ENCODE results near the gene FOXD2. TPM values are rescaled to one million over a fixed set of nuclear protein-coding genes. Genes with fewer than 3 reads are reported as not detected.

The FOXD2 gene
- total RNA-seq, 1 donor from 2014 or later = 0.07 TPM

- no peaks in the 10 kb centered on the region for H4K20me1 ChIP-seq (ENCODE audit: insufficient read depth, low read length)
- no peak overlapping the region for H3K27ac Mint-ChIP-seq (ENCODE audit: unreplicated experiment)
- no peak overlapping the region for H3K4me2 ChIP-seq (ENCODE audit: low read length)
- no peaks in the 10 kb centered on the region for H3K27me3 ChIP-seq (ENCODE audit: insufficient read depth, low read length)
- H3K4me3 ChIP-seq (ENCODE audit: insufficient read depth, low read depth, low read length) = no peak overlapping the region
- no peaks in the 10 kb centered on the region for H3K4me1 ChIP-seq (ENCODE audit: insufficient read depth, low read length)
- no peak overlapping the region for H3K4me3 Mint-ChIP-seq (ENCODE audit: unreplicated experiment)
- peaks cover 58% of the 10 kb centered on the region for H3K27me3 Mint-ChIP-seq (ENCODE audit: low read depth, unreplicated experiment)
- H3K36me3 Mint-ChIP-seq (ENCODE audit: low read depth, unreplicated experiment) = no peaks in the 10 kb centered on the region
- no peak overlapping the region for H2AFZ ChIP-seq (ENCODE audit: low read depth, low read length)
- no peak for FAIRE-seq
- TF ChIP-seq EZH2 (IDR thresholded peaks at IDR 0.05; ENCODE audit: insufficient read depth, low read length) (no peak), CTCF (IDR thresholded peaks at IDR 0.05; ENCODE audit: insufficient read depth, low read depth, low read length) (no peak)
- DNase-seq (ENCODE audit: low read depth) = no peak
- no peaks in the 10 kb centered on the region for H3K79me2 ChIP-seq (ENCODE audit: insufficient read depth, low read length)
- no peaks in the 10 kb centered on the region for H3K36me3 ChIP-seq (ENCODE audit: insufficient read depth, low read length)
- H3K9me3 Mint-ChIP-seq (ENCODE audit: unreplicated experiment) = peaks cover 2% of the 10 kb centered on the region
- H3K9ac ChIP-seq (ENCODE audit: low read length) = no peak overlapping the region
- peaks cover 1% of the 10 kb centered on the region for H3K4me1 Mint-ChIP-seq (ENCODE audit: low read depth, unreplicated experiment)
- no peaks in the 10 kb centered on the region for H3K9me3 ChIP-seq (ENCODE audit: insufficient read depth, low read depth, low read length)
- H3K27ac ChIP-seq (ENCODE audit: low read depth, low read length) = no peak overlapping the region
These were observed 39.8 kb downstream of the FOXD2 start for GRCh38 chr1:47477595-47478080.

GRCh38 chr1:47478090-47478489 lies 40.2 kb downstream of the FOXD2 start:
- Histone ChIP-seq H3K4me2 (ENCODE audit: low read length) (no peak overlapping the region), H3K4me1 (ENCODE audit: insufficient read depth, low read length) (no peaks in the 10 kb centered on the region), H3K27ac (ENCODE audit: low read depth, low read length) (no peak overlapping the region), H3K9me3 (ENCODE audit: insufficient read depth, low read depth, low read length) (no peaks in the 10 kb centered on the region), H2AFZ (ENCODE audit: low read depth, low read length) (no peak overlapping the region), H3K27me3 (ENCODE audit: insufficient read depth, low read length) (no peaks in the 10 kb centered on the region), H3K79me2 (ENCODE audit: insufficient read depth, low read length) (no peaks in the 10 kb centered on the region), H4K20me1 (ENCODE audit: insufficient read depth, low read length) (no peaks in the 10 kb centered on the region), H3K9ac (ENCODE audit: low read length) (no peak overlapping the region), H3K4me3 (ENCODE audit: insufficient read depth, low read depth, low read length) (no peak overlapping the region), H3K36me3 (ENCODE audit: insufficient read depth, low read length) (no peaks in the 10 kb centered on the region)
- H3K27ac Mint-ChIP-seq (ENCODE audit: unreplicated experiment) = no peak overlapping the region
- DNase-seq (ENCODE audit: low read depth) (no peak), FAIRE-seq (no peak)
- TF ChIP-seq EZH2 (IDR thresholded peaks at IDR 0.05; ENCODE audit: insufficient read depth, low read length) (no peak), CTCF (IDR thresholded peaks at IDR 0.05; ENCODE audit: insufficient read depth, low read depth, low read length) (no peak)
- peaks cover 57% of the 10 kb centered on the region for H3K27me3 Mint-ChIP-seq (ENCODE audit: low read depth, unreplicated experiment)
- H3K4me3 Mint-ChIP-seq (ENCODE audit: unreplicated experiment) = no peak overlapping the region
- H3K36me3 Mint-ChIP-seq (ENCODE audit: low read depth, unreplicated experiment) = no peaks in the 10 kb centered on the region
- H3K4me1 Mint-ChIP-seq (ENCODE audit: low read depth, unreplicated experiment) = peaks cover 1% of the 10 kb centered on the region
- H3K9me3 Mint-ChIP-seq (ENCODE audit: unreplicated experiment) = peaks cover 2% of the 10 kb centered on the region

GRCh38 chr1:47479664-47480063 lies 41.8 kb downstream of the FOXD2 start:
- TF ChIP-seq CTCF (IDR thresholded peaks at IDR 0.05; ENCODE audit: insufficient read depth, low read depth, low read length) (no peak), EZH2 (IDR thresholded peaks at IDR 0.05; ENCODE audit: insufficient read depth, low read length) (no peak)
- no peak overlapping the region for H3K4me3 Mint-ChIP-seq (ENCODE audit: unreplicated experiment)
- Histone ChIP-seq H2AFZ (ENCODE audit: low read depth, low read length) (no peak overlapping the region), H3K4me3 (ENCODE audit: insufficient read depth, low read depth, low read length) (no peak overlapping the region), H3K9me3 (ENCODE audit: insufficient read depth, low read depth, low read length) (no peaks in the 10 kb centered on the region), H3K4me1 (ENCODE audit: insufficient read depth, low read length) (no peaks in the 10 kb centered on the region), H3K79me2 (ENCODE audit: insufficient read depth, low read length) (no peaks in the 10 kb centered on the region), H3K4me2 (ENCODE audit: low read length) (no peak overlapping the region), H3K27ac (ENCODE audit: low read depth, low read length) (no peak overlapping the region), H3K27me3 (ENCODE audit: insufficient read depth, low read length) (no peaks in the 10 kb centered on the region), H4K20me1 (ENCODE audit: insufficient read depth, low read length) (no peaks in the 10 kb centered on the region), H3K36me3 (ENCODE audit: insufficient read depth, low read length) (no peaks in the 10 kb centered on the region), H3K9ac (ENCODE audit: low read length) (no peak overlapping the region)
- H3K27ac Mint-ChIP-seq (ENCODE audit: unreplicated experiment) = no peak overlapping the region
- FAIRE-seq (no peak), DNase-seq (ENCODE audit: low read depth) (no peak)
- peaks cover 57% of the 10 kb centered on the region for H3K27me3 Mint-ChIP-seq (ENCODE audit: low read depth, unreplicated experiment)
- no peaks in the 10 kb centered on the region for H3K36me3 Mint-ChIP-seq (ENCODE audit: low read depth, unreplicated experiment)
- peaks cover 1% of the 10 kb centered on the region for H3K4me1 Mint-ChIP-seq (ENCODE audit: low read depth, unreplicated experiment)
- H3K9me3 Mint-ChIP-seq (ENCODE audit: unreplicated experiment) = peaks cover 2% of the 10 kb centered on the region

Data from astrocyte (in vitro differentiated cells and primary cell).